Activated T-helper 2 cell treated with anti-CD3 and anti-CD28 coated beads, Interferon-gamma antibody, Interleukin-2, Interleukin-4, amounts not matched to agents 10 μg/mL and 5 μg/mL and 100 μg/mL, durations not matched to agents 14 hours and 24 hours and 36 hours (primary cell): ENCODE measurements around the gene AP3B1. TPM values are rescaled to one million over a fixed set of nuclear protein-coding genes. Genes with fewer than 3 reads are reported as not detected.

Experiments
- DNase-seq: peaks from one replicate; pipeline ENCODE4 v3.0.0; 2021; ENCODE audit warnings: low spot score
- H3K27ac Mint-ChIP-seq: one replicate; pipeline ENCODE4 v1.8.0; 2021; ENCODE audit warnings: mixed read lengths
- H3K27me3 Mint-ChIP-seq: one replicate; pipeline ENCODE4 v1.8.0; 2021; ENCODE audit warnings: low read depth, mixed read lengths
- H3K36me3 Mint-ChIP-seq: one replicate; pipeline ENCODE4 v1.8.0; 2021; ENCODE audit warnings: low read depth, mixed read lengths
- H3K4me1 Mint-ChIP-seq: one replicate; pipeline ENCODE4 v1.8.0; 2021; ENCODE audit warnings: low read depth, mixed read lengths
- H3K4me3 Mint-ChIP-seq: one replicate; pipeline ENCODE4 v1.8.0; 2021; ENCODE audit warnings: low read depth, mild to moderate bottlenecking, moderate library complexity, mixed read lengths
- H3K9me3 Mint-ChIP-seq: one replicate; pipeline ENCODE4 v1.8.0; 2021; ENCODE audit warnings: mixed read lengths
- intact Hi-C: fragments of 100-400 bp; cut with micrococcal nuclease; formaldehyde crosslinking; loops from one replicate; pipeline ENCODE4 v1.15.1; 2023
- total RNA-seq: library from RNA; stranded (reverse); gene quantifications from 2 replicates; pipeline ENCODE4 v1.2.3, GENCODE V29; 2022

Gene AP3B1
- total RNA-seq, 1 donor from 2014 or later, result 43.9 TPM

GRCh38 chr5:77981820-77982219 is 312.7 kb downstream of the AP3B1 start:
- Mint-ChIP-seq H3K27ac (no peak overlapping the region), H3K9me3 (no peaks in the 10 kb centered on the region), H3K4me3 (no peak overlapping the region), H3K36me3 (no peaks in the 10 kb centered on the region), H3K4me1 (no peaks in the 10 kb centered on the region), H3K27me3 (peaks cover 34% of the 10 kb centered on the region)
- no peak for DNase-seq
- intact Hi-C loops, result no loop called here

- H3K36me3 Mint-ChIP-seq, result no peaks in the 10 kb centered on the region
- H3K27me3 Mint-ChIP-seq, result peaks cover 73% of the 10 kb centered on the region
- intact Hi-C loops, result loop anchor here (2.0 to 5.0 kb wide), 3 partner anchors 14 to 332 kb away; no protein-coding TSS in a partner anchor
- DNase-seq, result no peak
- peaks cover 10% of the 10 kb centered on the region for H3K4me1 Mint-ChIP-seq
- H3K9me3 Mint-ChIP-seq, result no peaks in the 10 kb centered on the region
- no peak overlapping the region for H3K4me3 Mint-ChIP-seq
- H3K27ac Mint-ChIP-seq, result no peak overlapping the region
These were observed 319.9 kb downstream of the AP3B1 start for GRCh38 chr5:77974576-77974975.

GRCh38 chr5:77973253-77973609 is 321.3 kb downstream of the AP3B1 start:
- Mint-ChIP-seq H3K9me3 (no peaks in the 10 kb centered on the region), H3K27me3 (peaks cover 74% of the 10 kb centered on the region), H3K27ac (no peak overlapping the region), H3K36me3 (no peaks in the 10 kb centered on the region), H3K4me3 (peak overlapping the region; percentile 56), H3K4me1 (peaks cover 10% of the 10 kb centered on the region)
- no peak for DNase-seq
- intact Hi-C loops, result loop anchor here (5.0 kb wide), 2 partner anchors 121 to 331 kb away; no protein-coding TSS in a partner anchor

GRCh38 chr5:77972469-77973252 is 321.8 kb downstream of the AP3B1 start:
- no peaks in the 10 kb centered on the region for H3K36me3 Mint-ChIP-seq
- H3K4me3 Mint-ChIP-seq, result peak overlapping the region; percentile 56
- H3K27ac Mint-ChIP-seq, result no peak overlapping the region
- intact Hi-C loops, result loop anchor here (5.0 kb wide), 2 partner anchors 120 to 330 kb away; no protein-coding TSS in a partner anchor
- H3K27me3 Mint-ChIP-seq, result peaks cover 75% of the 10 kb centered on the region
- no peak for DNase-seq
- peaks cover 10% of the 10 kb centered on the region for H3K4me1 Mint-ChIP-seq
- no peaks in the 10 kb centered on the region for H3K9me3 Mint-ChIP-seq

- Mint-ChIP-seq H3K27ac (no peak overlapping the region), H3K36me3 (no peaks in the 10 kb centered on the region), H3K27me3 (peaks cover 72% of the 10 kb centered on the region), H3K4me3 (peak overlapping the region; percentile 31), H3K9me3 (no peaks in the 10 kb centered on the region), H3K4me1 (peaks cover 10% of the 10 kb centered on the region)
- DNase-seq, result no peak
- intact Hi-C loops, result loop anchor here (5.0 kb wide), 2 partner anchors 120 to 330 kb away; no protein-coding TSS in a partner anchor
These were observed 322.6 kb downstream of the AP3B1 start for GRCh38 chr5:77971776-77972468.

- peaks cover 63% of the 10 kb centered on the region for H3K27me3 Mint-ChIP-seq
- intact Hi-C loops, result loop anchor here (5.0 kb wide), 2 partner anchors 119 to 329 kb away; no protein-coding TSS in a partner anchor
- no peak overlapping the region for H3K4me3 Mint-ChIP-seq
These were observed 323.6 kb downstream of the AP3B1 start for GRCh38 chr5:77970891-77971290.

GRCh38 chr5:77963795-77964194 is 330.7 kb downstream of the AP3B1 start:
- intact Hi-C loops, result no loop called here
- no peak overlapping the region for H3K4me3 Mint-ChIP-seq
- H3K27me3 Mint-ChIP-seq, result peaks cover 27% of the 10 kb centered on the region
- H3K36me3 Mint-ChIP-seq, result no peaks in the 10 kb centered on the region
- no peak overlapping the region for H3K27ac Mint-ChIP-seq
- DNase-seq, result no peak
- no peaks in the 10 kb centered on the region for H3K9me3 Mint-ChIP-seq
- H3K4me1 Mint-ChIP-seq, result peaks cover 12% of the 10 kb centered on the region

More at GRCh38 chr5:77970891-77971290, 323.6 kb downstream of the AP3B1 start:
- no peak overlapping the region for H3K27ac Mint-ChIP-seq
- no peaks in the 10 kb centered on the region for H3K36me3 Mint-ChIP-seq
- H3K9me3 Mint-ChIP-seq, result no peaks in the 10 kb centered on the region
- DNase-seq, result no peak
- H3K4me1 Mint-ChIP-seq, result peaks cover 10% of the 10 kb centered on the region

- Mint-ChIP-seq H3K27me3 (peaks cover 41% of the 10 kb centered on the region), H3K36me3 (no peaks in the 10 kb centered on the region), H3K9me3 (no peaks in the 10 kb centered on the region), H3K4me1 (peaks cover 15% of the 10 kb centered on the region), H3K27ac (no peak overlapping the region), H3K4me3 (no peak overlapping the region)
- DNase-seq, result no peak
- intact Hi-C loops, result loop anchor here (2.0 kb wide), 1 partner anchor 14 kb away; no protein-coding TSS in a partner anchor
These were observed 333.6 kb downstream of the AP3B1 start for GRCh38 chr5:77960863-77961396.

GRCh38 chr5:77960305-77960704 is 334.2 kb downstream of the AP3B1 start:
- Mint-ChIP-seq H3K27ac (no peak overlapping the region), H3K27me3 (peaks cover 41% of the 10 kb centered on the region), H3K9me3 (no peaks in the 10 kb centered on the region), H3K36me3 (no peaks in the 10 kb centered on the region), H3K4me3 (no peak overlapping the region), H3K4me1 (peaks cover 15% of the 10 kb centered on the region)
- intact Hi-C loops, result loop anchor here (2.0 kb wide), 1 partner anchor 14 kb away; no protein-coding TSS in a partner anchor
- no peak for DNase-seq

GRCh38 chr5:77958642-77959330 is 335.7 kb downstream of the AP3B1 start:
- Mint-ChIP-seq H3K9me3 (no peaks in the 10 kb centered on the region), H3K4me3 (no peak overlapping the region), H3K27me3 (peaks cover 39% of the 10 kb centered on the region), H3K36me3 (no peaks in the 10 kb centered on the region), H3K27ac (no peak overlapping the region), H3K4me1 (peaks cover 15% of the 10 kb centered on the region)
- intact Hi-C loops, result no loop called here
- no peak for DNase-seq

GRCh38 chr5:77957931-77958521 is 336.5 kb downstream of the AP3B1 start:
- Mint-ChIP-seq H3K4me1 (peaks cover 15% of the 10 kb centered on the region), H3K4me3 (no peak overlapping the region), H3K27ac (no peak overlapping the region), H3K27me3 (peaks cover 43% of the 10 kb centered on the region), H3K36me3 (no peaks in the 10 kb centered on the region), H3K9me3 (no peaks in the 10 kb centered on the region)
- intact Hi-C loops, result no loop called here
- no peak for DNase-seq

- intact Hi-C loops, result no loop called here
- no peak for DNase-seq
- Mint-ChIP-seq H3K27ac (no peak overlapping the region), H3K4me3 (no peak overlapping the region), H3K9me3 (no peaks in the 10 kb centered on the region), H3K36me3 (no peaks in the 10 kb centered on the region), H3K4me1 (peaks cover 15% of the 10 kb centered on the region), H3K27me3 (peaks cover 41% of the 10 kb centered on the region)
These were observed 337.0 kb downstream of the AP3B1 start for GRCh38 chr5:77957516-77957915.
